ENCODE measurements around the gene LRG1.

GRCh38 chr19:4557971-4558941 lies 18.4 kb upstream of the LRG1 start:
- TF ChIP-seq EZH2 (IDR thresholded peaks at IDR 0.05; ENCODE audit: borderline replicate concordance, low read depth, low read length, poor library complexity, severe bottlenecking) (no peak), CTCF (conservative IDR thresholded peaks at IDR 0.05; ENCODE audit: low read depth, low read length) (peak; percentile 93)

Measured in A673 (cell line).